Measurements from ENCODE around the gene GRM5.
"Not testable (repeated sequence)": the region's sequence is repeated elsewhere in the genome, so short reads cannot be mapped to it uniquely, and the experiment has no call there.

GRM5 gene

GRCh38 chr11:88508759-88509581 is 556.8 kb downstream of the GRM5 start:
- no peak for DNase-seq (ENCODE audit: extremely low read depth in 1 of 2, low read depth in 1 of 2)

- no peak for DNase-seq (ENCODE audit: extremely low read depth in 1 of 2, low read depth in 1 of 2)
Observed at GRCh38 chr11:88508418-88508758, 557.4 kb downstream of the GRM5 start.

- DNase-seq (ENCODE audit: extremely low read depth in 1 of 2, low read depth in 1 of 2), result no peak
Observed at GRCh38 chr11:88507771-88508417, 557.9 kb downstream of the GRM5 start.

GRCh38 chr11:88501541-88501940 is 564.2 kb downstream of the GRM5 start:
- no peak for DNase-seq (ENCODE audit: extremely low read depth in 1 of 2, low read depth in 1 of 2)

- no peak for DNase-seq (ENCODE audit: extremely low read depth in 1 of 2, low read depth in 1 of 2)
Observed at GRCh38 chr11:88495836-88496235, 569.9 kb downstream of the GRM5 start.

- DNase-seq (ENCODE audit: extremely low read depth in 1 of 2, low read depth in 1 of 2), result no peak
Observed at GRCh38 chr11:88494848-88495247, 570.9 kb downstream of the GRM5 start.

GRCh38 chr11:88491674-88492073 is 574.1 kb downstream of the GRM5 start:
- DNase-seq (ENCODE audit: extremely low read depth in 1 of 2, low read depth in 1 of 2), result no peak

- DNase-seq (ENCODE audit: extremely low read depth in 1 of 2, low read depth in 1 of 2), result no peak
Observed at GRCh38 chr11:88489030-88489429, 576.8 kb downstream of the GRM5 start.

GRCh38 chr11:88487646-88488045 is 578.1 kb downstream of the GRM5 start:
- no peak for DNase-seq (ENCODE audit: extremely low read depth in 1 of 2, low read depth in 1 of 2)

- DNase-seq (ENCODE audit: extremely low read depth in 1 of 2, low read depth in 1 of 2), result peak in 1 of 2 donors; percentile 6
Observed at GRCh38 chr11:88484873-88485621, 580.7 kb downstream of the GRM5 start.

GRCh38 chr11:88482871-88483301 is 582.9 kb downstream of the GRM5 start:
- DNase-seq (ENCODE audit: extremely low read depth in 1 of 2, low read depth in 1 of 2), result no peak

GRCh38 chr11:88480223-88480622 is 585.6 kb downstream of the GRM5 start:
- no peak for DNase-seq (ENCODE audit: extremely low read depth in 1 of 2, low read depth in 1 of 2)

GRCh38 chr11:88478136-88478815 is 587.5 kb downstream of the GRM5 start:
- no peak for DNase-seq (ENCODE audit: extremely low read depth in 1 of 2, low read depth in 1 of 2)

GRCh38 chr11:88475991-88476418 is 589.8 kb downstream of the GRM5 start:
- DNase-seq (ENCODE audit: extremely low read depth in 1 of 2, low read depth in 1 of 2), result no peak

GRCh38 chr11:88474655-88475054 is 591.1 kb downstream of the GRM5 start:
- no peak for DNase-seq (ENCODE audit: extremely low read depth in 1 of 2, low read depth in 1 of 2)

GRCh38 chr11:88469561-88470225 is 596.1 kb downstream of the GRM5 start:
- DNase-seq (ENCODE audit: extremely low read depth in 1 of 2, low read depth in 1 of 2), result no peak

GRCh38 chr11:88464528-88464927 is 601.3 kb downstream of the GRM5 start:
- no peak for DNase-seq (ENCODE audit: extremely low read depth in 1 of 2, low read depth in 1 of 2)

GRCh38 chr11:88463301-88463700 is 602.5 kb downstream of the GRM5 start:
- DNase-seq (ENCODE audit: extremely low read depth in 1 of 2, low read depth in 1 of 2), result not testable (repeated sequence)

GRCh38 chr11:88458047-88458446 is 607.7 kb downstream of the GRM5 start:
- DNase-seq (ENCODE audit: extremely low read depth in 1 of 2, low read depth in 1 of 2), result not testable (repeated sequence)

GRCh38 chr11:88455974-88456373 is 609.8 kb downstream of the GRM5 start:
- no peak for DNase-seq (ENCODE audit: extremely low read depth in 1 of 2, low read depth in 1 of 2)

- no peak for DNase-seq (ENCODE audit: extremely low read depth in 1 of 2, low read depth in 1 of 2)
Observed at GRCh38 chr11:88454881-88455280, 610.9 kb downstream of the GRM5 start.
